HG03066 (cell line): ENCODE results near the gene IFT52.
"Not testable (repeated sequence)": the region's sequence is repeated elsewhere in the genome, so short reads cannot be mapped to it uniquely, and the experiment has no call there.

Experiments used
- ATAC-seq: cut with Tn5 transposase; IDR thresholded peaks from one replicate; pipeline ENCODE4 v1.9.1; 2021; ENCODE audit warnings: low read depth; ENCODE audit not compliant: unreplicated experiment

Gene IFT52

GRCh38 chr20:43636429-43636828 lies 45.7 kb downstream of the IFT52 start:
- no peak for ATAC-seq

GRCh38 chr20:43642548-43642947 lies 51.8 kb downstream of the IFT52 start:
- ATAC-seq = no peak

- no peak for ATAC-seq
Observed at GRCh38 chr20:43650997-43651525, 60.3 kb downstream of the IFT52 start.

- ATAC-seq = not testable (repeated sequence)
Observed at GRCh38 chr20:43651650-43652184, 61.0 kb downstream of the IFT52 start.

- no peak for ATAC-seq
Observed at GRCh38 chr20:43653966-43654365, 63.2 kb downstream of the IFT52 start.

GRCh38 chr20:43655176-43655575 lies 64.4 kb downstream of the IFT52 start:
- not testable (repeated sequence) for ATAC-seq

GRCh38 chr20:43655937-43656336 lies 65.2 kb downstream of the IFT52 start:
- no peak for ATAC-seq

GRCh38 chr20:43658069-43658722 lies 67.5 kb downstream of the IFT52 start:
- ATAC-seq = no peak

GRCh38 chr20:43658723-43659419 lies 68.1 kb downstream of the IFT52 start:
- no peak for ATAC-seq

- ATAC-seq = no peak
Observed at GRCh38 chr20:43662943-43663655, 72.4 kb downstream of the IFT52 start.

GRCh38 chr20:43665466-43666176 lies 74.9 kb downstream of the IFT52 start:
- no peak for ATAC-seq

- peak; percentile 67 for ATAC-seq
Observed at GRCh38 chr20:43666376-43667328, 75.9 kb downstream of the IFT52 start, which contains the start of gene MYBL2. TSS of gene MYBL2 (plus strand) at chr20:43667114. CDS start at chr20:43667284, 170 bp downstream.

- ATAC-seq = no peak
Observed at GRCh38 chr20:43667341-43668132, 76.8 kb downstream of the IFT52 start.

- ATAC-seq = no peak
Observed at GRCh38 chr20:43669332-43669731, 78.6 kb downstream of the IFT52 start.

GRCh38 chr20:43670423-43670822 lies 79.7 kb downstream of the IFT52 start:
- ATAC-seq = no peak

- no peak for ATAC-seq
Observed at GRCh38 chr20:43676368-43676767, 85.6 kb downstream of the IFT52 start.

GRCh38 chr20:43680981-43681380 lies 90.2 kb downstream of the IFT52 start:
- no peak for ATAC-seq

GRCh38 chr20:43681468-43681942 lies 90.8 kb downstream of the IFT52 start:
- peak; percentile 7 for ATAC-seq
